GM19467 (cell line): ENCODE data around the gene AHSA1.
A peak's percentile ranks its signal among the peaks of the same experiment; 100 is the strongest.
"Not testable (repeated sequence)": the region's sequence is repeated elsewhere in the genome, so short reads cannot be mapped to it uniquely, and the experiment has no call there.

ENCODE experiments used
- ATAC-seq: cut with Tn5 transposase; IDR thresholded peaks from one replicate; pipeline ENCODE4 v1.9.1; 2021; ENCODE audit warnings: mild to moderate bottlenecking, moderate library complexity; ENCODE audit not compliant: unreplicated experiment

AHSA1 gene

GRCh38 chr14:77457522-77458248 lies at the start of gene AHSA1, which contains the start of gene VIPAS39:
Gene AHSA1 (plus strand): TSS chr14:77458093. CDS start chr14:77458190, 97 bp downstream.
Gene VIPAS39 (minus strand): TSS chr14:77457601. CDS start chr14:77454102, 3,499 bp downstream.
- ATAC-seq, result peak; percentile 87

- no peak for ATAC-seq
Observed at GRCh38 chr14:77409131-77409533, 48.8 kb upstream of the AHSA1 start.

GRCh38 chr14:77415403-77416030 lies 42.4 kb upstream of the AHSA1 start:
- not testable (repeated sequence) for ATAC-seq

GRCh38 chr14:77416098-77416497 lies 41.8 kb upstream of the AHSA1 start:
- not testable (repeated sequence) for ATAC-seq

- no peak for ATAC-seq
Observed at GRCh38 chr14:77416836-77417235, 41.1 kb upstream of the AHSA1 start.

GRCh38 chr14:77421201-77421600 lies 36.7 kb upstream of the AHSA1 start:
- ATAC-seq, result no peak

GRCh38 chr14:77423423-77423822 lies 34.5 kb upstream of the AHSA1 start, which contains the start of gene NOXRED1:
Gene NOXRED1 (minus strand): TSS chr14:77423523. CDS start chr14:77422889, 634 bp downstream.
- no peak for ATAC-seq

- no peak for ATAC-seq
Observed at GRCh38 chr14:77424862-77425261, 33.0 kb upstream of the AHSA1 start.

- no peak for ATAC-seq
Observed at GRCh38 chr14:77426396-77426795, 31.5 kb upstream of the AHSA1 start.

GRCh38 chr14:77436042-77436441 lies 21.9 kb upstream of the AHSA1 start:
- ATAC-seq, result no peak

GRCh38 chr14:77438596-77438995 lies 19.3 kb upstream of the AHSA1 start:
- ATAC-seq, result no peak

GRCh38 chr14:77439861-77440260 lies 18.0 kb upstream of the AHSA1 start:
- ATAC-seq, result no peak

GRCh38 chr14:77442196-77442595 lies 15.7 kb upstream of the AHSA1 start:
- no peak for ATAC-seq

- ATAC-seq, result no peak
Observed at GRCh38 chr14:77455966-77456640, 1.8 kb upstream of the AHSA1 start.

GRCh38 chr14:77457115-77457521 lies 775 bp upstream of the AHSA1 start:
- peak; percentile 10 for ATAC-seq

GRCh38 chr14:77458249-77458950 lies 507 bp downstream of the AHSA1 start:
- ATAC-seq, result peak; percentile 12

- no peak for ATAC-seq
Observed at GRCh38 chr14:77459072-77459723, 1.3 kb downstream of the AHSA1 start.

GRCh38 chr14:77467801-77468200 lies 9.9 kb downstream of the AHSA1 start:
- ATAC-seq, result no peak

- ATAC-seq, result no peak
Observed at GRCh38 chr14:77469067-77469505, 11.2 kb downstream of the AHSA1 start.

GRCh38 chr14:77469539-77469938 lies 11.6 kb downstream of the AHSA1 start:
- no peak for ATAC-seq
